Islet precursor cell (in vitro differentiated cells): ENCODE results near the gene ACSM4.

Experiments used
- DNase-seq: peaks from one replicate; pipeline ENCODE4 v3.0.0-alpha.2; 2018

Gene ACSM4

DNA sequence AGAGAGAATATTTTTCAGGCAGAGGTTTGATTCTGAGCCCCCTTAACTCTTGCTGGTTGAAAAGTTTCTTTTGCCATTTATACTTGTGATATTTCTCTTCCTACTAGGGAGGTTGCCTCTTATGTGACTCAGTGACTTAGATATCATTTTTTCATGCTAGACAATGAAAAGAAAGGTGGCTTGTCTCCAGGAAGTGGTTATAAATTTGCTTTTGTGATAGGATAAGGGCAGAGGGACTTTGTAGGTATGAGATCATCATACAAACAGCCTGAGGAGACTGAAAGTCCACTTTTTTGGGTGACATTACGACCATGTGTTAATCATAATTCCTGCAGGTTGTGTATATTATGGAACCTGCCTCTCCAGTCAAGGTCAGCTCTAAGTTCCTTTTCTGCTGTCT, 35.8 kb downstream of the ACSM4 start:
- DNase-seq: no peak

DNA sequence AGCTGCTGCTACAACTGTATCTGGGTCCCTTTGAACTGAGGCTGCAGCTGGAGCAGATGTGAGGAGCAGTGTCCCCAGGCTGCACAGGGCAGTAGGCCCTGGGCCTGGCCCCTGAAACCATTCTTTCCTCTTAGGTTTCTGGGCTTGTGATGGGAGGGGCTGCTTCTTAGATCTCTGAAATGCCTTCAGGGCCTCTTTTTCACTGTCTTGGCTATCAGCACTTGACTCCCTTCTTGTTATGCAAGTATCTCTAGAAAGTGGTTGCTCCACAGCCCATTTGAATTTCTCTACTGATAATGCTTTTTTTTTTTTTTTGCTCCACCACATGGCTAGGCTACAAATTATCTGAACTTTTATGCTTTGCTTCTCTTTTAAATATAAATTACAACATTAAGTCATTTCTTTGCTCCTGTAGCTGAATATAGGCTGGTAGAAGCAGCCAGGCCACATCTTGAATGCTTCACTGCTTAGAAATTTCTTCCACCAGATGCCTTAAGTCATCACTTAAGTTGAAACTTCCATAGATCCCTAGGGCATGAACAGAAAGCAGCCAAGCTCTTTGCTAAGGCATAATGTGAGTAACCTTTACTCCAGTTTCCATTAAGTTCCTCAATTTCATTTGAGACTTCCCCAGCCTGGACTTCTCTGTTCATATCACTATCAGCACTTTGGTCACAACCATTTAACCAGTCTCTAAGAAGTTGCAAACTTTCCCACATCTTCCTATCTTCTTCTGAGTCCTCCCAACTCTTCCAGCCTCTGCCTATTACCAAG, 41.1 kb downstream of the ACSM4 start:
- no peak for DNase-seq

DNA sequence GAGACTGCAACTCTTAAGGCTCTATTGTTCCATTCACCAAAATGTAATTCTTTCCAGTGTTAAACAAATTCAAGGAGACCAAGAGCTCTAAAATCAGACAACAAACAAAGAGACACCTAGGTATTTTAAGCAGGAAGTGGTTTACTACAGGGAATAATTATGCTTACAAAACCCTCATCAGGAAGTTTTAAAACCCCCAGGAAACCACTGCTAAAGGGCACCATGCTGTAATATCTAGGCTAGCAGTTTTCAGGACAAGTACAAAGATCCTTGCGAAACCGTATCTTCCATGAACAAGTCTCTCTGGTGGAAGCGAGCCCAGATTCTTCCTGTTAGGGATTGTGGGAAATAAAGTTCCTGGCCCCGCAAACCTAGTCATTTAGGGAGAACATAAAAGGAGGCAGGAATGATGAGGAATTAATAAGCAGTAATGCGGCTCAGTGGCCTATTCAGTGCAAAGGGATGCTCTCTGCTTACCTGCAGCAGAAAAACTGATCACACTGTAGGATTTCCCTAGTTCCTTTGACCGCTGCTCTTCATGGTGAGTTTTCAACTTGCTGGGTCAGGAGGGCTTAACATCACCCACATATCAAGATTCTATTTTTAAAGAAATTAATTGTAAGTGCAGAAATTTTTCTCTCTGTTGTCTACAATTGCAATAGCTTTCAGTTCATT, 42.8 kb downstream of the ACSM4 start:
- DNase-seq: no peak

DNA sequence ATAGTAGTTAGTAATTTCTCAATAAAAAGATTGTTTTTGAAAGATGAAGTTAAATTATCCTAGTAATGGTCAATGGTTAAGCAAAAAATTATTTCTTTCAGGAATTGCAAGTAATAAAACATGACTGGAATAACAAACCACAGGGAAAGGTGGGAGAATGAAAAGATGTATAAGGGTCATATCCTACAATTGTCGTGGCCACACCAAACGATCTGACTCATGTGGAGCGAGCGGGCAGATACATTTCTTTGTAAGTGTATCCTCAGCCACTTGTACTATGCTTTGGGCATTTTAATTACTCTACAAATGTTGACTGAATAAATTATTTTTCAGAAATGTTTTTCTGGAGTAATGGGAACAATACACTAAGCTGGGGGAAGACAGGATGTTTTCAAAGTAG, 45.5 kb downstream of the ACSM4 start:
- no peak for DNase-seq

DNA sequence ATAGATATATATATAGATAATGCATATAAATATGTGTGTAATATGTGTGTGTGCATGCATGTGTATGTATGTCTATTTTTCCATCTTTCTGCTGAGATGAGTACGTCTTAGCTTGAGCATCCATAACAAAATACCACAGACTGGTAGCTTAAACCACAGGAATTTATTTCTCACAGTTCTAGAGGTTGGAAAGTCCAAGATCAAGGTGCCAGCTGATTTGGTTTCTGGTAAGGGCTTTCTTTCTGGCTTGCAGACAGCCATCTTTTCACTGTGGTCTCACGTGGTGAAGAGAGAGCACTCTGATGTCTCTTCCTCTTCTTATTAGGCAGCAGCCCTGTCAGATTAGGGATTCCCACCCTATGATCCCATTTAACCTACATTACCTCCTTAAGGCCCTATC, 47.3 kb downstream of the ACSM4 start:
- DNase-seq: no peak

DNA sequence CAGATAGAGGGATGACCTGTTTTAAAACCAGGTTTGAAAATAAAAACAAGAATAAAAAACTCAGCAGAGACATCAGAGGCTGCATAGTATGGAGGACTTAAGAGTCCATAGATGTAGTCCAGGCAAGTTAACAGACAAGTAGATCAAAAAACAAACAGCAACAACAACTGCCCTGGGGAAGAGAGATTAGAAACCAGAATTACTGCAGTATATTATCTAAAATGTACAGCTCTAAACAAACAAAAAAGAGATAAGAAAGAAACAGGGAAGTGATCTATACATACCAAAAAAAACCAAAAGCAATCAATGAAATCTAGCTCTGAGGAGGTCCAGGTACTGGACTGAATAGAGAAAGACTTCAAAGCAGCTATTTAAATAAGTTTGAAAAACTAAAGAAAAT, 48.8 kb downstream of the ACSM4 start:
- no peak for DNase-seq

DNA sequence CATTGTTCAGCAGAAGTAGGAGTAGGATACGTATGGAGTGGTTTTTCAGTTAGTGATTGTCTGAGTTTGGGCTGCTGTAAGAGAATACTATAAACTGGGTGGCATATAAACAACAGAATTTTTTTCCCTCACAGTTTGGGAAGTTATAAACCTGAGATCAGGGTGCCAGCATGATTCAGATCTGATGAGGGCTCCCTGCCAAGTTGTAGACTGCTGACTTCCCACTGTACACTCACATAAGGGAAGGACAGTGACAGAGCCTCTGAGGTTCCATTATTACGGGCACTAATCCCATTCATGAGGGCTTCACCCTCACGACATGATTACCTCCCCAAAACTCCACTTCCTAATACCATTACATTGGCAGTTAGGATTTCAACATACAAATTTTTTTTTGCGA, 50.7 kb downstream of the ACSM4 start:
- no peak for DNase-seq

DNA sequence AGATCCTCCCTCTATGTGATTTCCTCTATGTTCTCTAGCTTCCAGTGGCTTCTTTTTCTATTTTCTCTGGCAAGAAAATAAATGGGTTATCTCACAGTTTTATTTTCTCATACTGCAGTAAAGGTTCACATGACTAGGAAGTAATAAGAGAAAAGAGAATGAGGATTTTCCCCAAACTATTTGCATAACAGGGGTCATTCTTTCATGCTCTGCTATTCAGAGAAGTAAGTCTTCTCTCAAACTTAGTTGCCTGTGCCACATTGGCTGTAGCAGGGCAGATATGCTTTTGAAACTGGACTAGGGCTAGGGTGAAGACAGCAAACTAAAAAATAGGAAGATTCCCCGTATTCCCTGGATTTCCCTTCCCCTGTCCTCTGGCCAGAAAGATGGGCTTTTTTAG, 57.4 kb downstream of the ACSM4 start:
- no peak for DNase-seq

DNA sequence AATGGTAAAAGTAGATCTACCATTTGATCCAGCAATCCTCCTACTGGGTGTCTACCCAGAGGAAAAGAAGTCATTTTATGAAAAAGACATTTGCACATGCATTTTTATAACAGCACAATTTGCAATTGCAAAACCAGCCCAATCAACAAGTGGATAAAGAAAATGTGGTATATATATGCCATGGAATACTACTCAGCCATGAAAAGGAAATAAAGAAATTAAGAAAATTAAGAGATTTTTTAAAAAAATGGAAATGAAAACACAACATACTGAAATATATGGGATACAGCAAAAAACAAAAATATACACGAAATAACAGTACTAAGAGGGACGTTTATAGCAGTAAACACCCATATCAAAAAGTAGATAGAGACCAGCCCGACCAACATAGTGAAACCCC, 58.9 kb downstream of the ACSM4 start:
- no peak for DNase-seq

DNA sequence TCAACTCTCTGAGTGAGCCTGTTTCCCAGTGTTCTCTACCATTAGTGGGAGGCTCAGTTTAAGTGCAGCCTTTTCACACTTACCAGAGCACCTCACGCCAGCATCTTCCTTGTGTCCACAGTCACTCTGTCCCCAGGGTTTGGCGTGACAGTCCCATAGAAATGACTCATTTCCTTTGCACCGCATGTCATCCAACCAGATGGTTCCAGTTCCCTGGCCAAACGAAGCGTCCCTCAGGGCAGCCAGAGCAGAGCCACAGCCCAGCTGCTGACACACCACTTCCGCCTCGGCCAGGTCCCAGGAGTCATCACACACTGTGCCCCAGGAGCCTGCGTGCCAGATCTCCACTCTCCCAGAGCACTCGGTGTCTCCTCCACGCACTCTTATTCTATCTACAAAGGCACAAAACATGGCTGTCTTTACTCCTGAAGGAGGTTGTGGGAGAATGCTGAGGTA, 65.4 kb downstream of the ACSM4 start:
- DNase-seq: peak; percentile 78

DNA sequence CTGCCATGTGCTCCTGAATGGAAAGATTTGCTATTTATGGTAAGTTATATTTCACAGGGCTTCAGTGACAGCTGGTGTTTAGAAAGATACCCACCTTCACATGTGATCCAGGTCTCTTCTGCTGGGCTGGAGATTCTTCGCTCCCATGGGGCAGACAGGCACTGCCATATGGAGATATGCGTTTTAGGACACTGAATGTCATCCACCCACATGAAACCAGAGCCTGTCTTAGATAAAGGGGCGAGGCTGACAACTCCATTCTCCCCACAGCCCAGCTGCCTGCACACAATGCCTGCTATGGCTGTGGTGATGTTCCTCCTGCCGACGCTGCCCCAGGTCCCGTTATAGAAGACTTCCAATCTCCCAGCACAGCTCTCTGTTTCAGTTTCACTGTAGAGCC, 69.4 kb downstream of the ACSM4 start:
- DNase-seq: no peak

DNA sequence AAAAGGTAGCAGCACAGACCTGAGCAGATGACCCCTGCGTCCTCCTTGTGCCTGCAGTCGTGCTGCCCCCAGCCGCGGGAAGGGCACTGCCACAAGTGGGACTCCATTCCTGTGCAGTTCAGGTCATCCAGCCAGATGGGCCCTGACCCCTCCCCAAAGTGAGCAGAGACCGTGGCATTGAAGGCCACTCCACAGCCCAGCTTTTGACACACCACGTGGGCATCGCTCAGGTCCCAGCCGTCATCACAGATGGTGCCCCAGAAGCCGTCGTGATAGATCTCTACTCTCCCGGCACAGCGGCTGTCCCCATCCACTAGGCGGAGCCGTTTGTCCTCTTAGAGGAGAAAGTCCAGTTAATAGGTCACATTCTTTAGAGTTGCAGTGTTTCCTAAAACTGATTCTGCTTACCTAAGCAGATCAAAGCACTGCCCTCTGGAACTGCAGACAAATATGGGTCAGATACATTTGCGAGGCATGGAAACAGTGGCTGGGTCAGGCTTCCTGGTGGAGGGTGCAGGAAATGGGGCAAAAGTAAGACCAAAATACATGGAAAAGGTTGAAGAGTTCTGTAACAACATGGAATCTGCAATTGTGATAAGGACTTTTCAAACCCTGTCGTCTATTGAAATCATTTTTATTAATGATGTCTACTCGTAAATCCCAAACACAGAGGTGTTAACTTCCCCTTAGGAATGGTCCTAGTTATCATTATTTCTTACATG, 70.7 kb downstream of the ACSM4 start:
- peak; percentile 82 for DNase-seq

DNA sequence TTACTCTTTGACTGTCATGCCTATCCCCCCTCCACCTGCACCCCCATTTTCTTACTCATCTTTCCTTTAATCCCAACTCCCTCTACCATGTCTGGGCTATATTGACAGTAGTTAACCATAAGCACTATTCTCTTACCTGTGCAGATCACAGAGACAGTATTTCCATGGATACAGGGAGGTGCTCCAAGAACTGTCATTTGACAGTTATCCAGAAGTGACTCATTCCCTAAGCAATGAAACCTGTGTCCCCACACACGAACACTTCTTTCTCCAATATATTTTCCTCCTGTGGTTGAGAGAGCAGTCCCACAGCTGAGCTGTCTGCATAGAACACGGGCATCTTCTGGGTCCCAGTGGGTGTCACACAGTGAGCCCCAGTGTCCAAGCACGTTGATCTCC, 71.3 kb downstream of the ACSM4 start:
- DNase-seq: no peak

DNA sequence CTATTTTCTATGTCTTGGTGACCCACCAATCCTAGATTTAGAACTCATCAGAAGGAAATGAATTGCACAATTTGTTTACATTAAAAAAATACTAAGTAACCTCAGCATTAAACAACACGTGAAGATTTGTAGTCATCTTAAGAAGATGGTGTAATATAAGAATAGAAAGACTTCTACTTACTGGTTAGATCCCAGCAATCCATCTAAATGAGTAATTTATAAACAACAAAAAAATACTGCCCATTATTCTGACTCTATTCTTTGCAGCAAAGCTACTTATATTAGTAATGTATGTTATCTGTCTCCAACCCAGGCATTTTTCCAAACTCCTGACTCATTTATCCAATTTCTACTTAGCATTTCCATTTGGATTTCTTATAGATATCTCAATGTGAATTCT, 72.3 kb downstream of the ACSM4 start:
- no peak for DNase-seq
